Stimulated activated CD4-positive, alpha-beta T cell treated with anti-CD3 and anti-CD28 coated beads, Interleukin-12 subunit alpha, Interleukin-12 subunit beta, amount 100 ng/mL, for 4 hours (primary cell): ENCODE measurements around the gene CCR5AS.
"Not testable (repeated sequence)": the region's sequence is repeated elsewhere in the genome, so short reads cannot be mapped to it uniquely, and the experiment has no call there.

Experiments used
- DNase-seq: peaks from one replicate; pipeline ENCODE4 v3.0.0-alpha.2; 2020

The CCR5AS gene

GRCh38 chr3:46427916-46428833 lies 21.3 kb upstream of the CCR5AS start:
- no peak for DNase-seq

DNA sequence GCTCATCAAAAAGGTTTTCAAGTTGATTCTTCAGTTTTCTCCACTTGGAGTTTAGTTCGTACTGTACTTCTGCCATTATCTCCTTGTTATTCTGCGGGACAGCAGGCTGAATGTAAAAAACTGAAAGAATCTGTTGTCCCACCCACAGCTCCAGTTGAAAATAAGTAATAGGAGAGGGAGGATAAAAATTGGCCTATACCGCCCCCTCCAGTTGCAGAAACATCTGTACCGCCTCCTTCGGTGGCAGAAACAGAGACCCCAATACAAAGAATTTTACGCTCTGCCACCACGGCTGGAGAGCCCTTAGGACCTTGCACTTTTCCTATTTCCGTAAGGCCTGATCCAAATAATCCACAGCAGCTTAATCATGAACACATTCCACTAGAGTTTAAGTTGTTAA lies 20.5 kb upstream of the CCR5AS start:
- not testable (repeated sequence) for DNase-seq

DNA sequence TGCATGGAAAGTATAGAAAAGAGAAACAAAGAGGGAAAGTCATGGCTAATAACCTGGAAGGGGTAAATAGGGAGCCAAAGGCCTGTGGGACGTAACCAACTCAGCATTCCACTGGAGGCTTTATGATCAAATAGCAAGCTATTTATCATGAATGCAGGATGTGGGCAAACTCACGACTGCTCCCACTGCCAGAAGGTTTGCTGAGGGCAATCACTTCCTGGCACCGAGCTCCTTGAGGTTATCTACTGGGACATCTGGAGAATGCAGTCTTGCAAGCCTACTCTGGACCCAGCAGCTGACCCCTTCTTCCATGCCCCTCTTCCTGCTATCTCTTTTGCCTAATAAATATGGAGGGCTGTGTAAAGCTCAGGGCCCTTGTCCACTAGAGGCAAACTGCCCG lies 19.6 kb upstream of the CCR5AS start:
- not testable (repeated sequence) for DNase-seq

- no peak for DNase-seq
Measured at GRCh38 chr3:46423588-46423987, 16.7 kb upstream of the CCR5AS start.

GRCh38 chr3:46422617-46423016 lies 15.8 kb upstream of the CCR5AS start:
- DNase-seq, result no peak

DNA sequence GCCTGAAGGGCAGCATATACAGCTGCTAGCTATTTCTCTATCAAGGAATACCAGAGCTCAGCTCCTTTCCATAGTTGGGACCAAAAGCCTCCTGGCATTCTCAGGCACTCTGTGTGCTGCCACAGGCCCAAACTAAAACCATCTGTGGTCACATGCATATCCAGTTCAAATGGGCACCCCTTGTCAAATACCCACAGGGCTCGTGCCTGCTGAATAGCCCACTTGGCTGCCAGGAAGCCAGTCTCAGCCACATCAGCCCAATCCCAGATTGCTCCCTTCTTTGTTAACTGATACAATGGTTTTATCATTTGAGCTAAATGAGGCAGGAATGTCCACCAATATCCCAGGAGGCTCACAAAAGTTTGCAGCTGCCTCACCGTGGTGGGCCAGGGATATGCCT lies 14.1 kb upstream of the CCR5AS start:
- DNase-seq, result no peak

- no peak for DNase-seq
Measured at GRCh38 chr3:46419816-46420215, 12.9 kb upstream of the CCR5AS start.

GRCh38 chr3:46417841-46418611 lies 11.2 kb upstream of the CCR5AS start:
- DNase-seq, result no peak

GRCh38 chr3:46416811-46417510 lies 10.1 kb upstream of the CCR5AS start:
- DNase-seq, result no peak

DNA sequence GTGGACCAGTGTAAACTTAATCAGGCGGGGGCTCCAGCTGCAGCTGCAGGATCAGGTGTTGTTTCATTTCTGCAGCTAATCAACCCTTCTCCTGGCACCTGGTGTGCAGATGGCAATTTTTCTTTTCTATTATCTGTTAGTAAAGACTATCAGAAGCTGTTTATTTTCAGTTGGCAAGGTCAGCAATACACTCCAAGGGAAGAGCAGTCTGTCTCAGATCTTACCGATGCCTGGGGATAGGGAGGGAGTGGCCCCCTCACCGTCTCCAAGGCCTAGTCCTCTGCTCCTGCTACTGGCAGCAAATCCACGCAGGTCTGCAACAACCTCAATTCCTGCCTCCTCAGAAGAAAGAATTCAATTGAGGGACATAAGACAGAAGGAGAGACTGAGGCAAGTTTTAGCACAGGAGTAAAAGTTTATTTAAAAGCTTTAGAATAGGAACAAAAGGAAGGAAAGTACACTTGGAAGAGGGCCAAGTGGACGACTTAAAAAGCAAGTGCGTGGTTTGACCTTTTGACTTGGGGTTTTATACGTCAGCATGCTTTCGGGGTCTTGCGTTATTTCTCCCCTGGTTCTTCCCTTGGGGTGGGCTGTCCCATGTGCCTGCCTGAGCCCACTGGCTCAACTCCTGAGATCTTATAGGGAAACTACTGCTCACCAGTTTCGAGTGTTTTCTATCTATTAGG lies 9.4 kb upstream of the CCR5AS start:
- no peak for DNase-seq

DNA sequence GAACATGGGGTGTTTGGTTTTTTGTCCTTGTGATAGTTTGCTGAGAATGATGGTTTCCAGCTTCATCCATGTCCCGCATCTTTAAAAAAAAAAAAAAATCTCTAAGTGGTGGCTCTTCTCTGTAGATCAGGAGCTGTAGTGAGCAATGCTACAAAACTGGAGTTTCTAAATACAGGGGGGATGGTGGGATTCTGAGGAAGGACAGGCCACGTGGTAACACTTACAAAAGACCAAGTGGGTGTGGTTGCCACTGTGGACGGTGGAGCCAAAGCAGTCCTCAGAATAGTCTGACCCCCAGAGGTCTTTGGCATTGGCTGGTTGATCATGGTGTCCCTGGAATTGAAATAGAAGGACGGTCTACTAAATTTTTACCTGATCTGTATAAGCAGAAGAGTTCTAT lies 7.9 kb upstream of the CCR5AS start:
- DNase-seq, result no peak

DNA sequence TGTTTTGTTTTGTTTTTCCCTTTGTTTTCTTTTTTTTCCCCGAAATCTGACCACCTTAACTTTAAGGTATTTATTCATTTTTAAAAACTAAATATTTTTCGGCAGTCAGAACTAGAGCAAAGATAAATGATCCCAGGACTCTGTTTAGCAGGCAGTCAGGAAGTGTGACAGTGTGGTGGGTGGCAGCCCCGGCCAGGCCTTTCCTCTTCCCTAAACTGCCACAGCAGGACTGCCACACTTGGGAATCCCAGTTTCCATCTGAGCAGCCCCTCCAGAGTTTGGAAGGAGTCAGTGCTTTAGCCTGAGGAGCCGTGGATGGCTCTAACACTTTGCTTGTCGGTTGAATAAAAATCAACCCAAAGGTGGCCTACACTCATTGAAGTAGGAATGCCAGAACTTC lies 7.1 kb upstream of the CCR5AS start:
- no peak for DNase-seq

GRCh38 chr3:46412786-46413298 lies 6.0 kb upstream of the CCR5AS start:
- DNase-seq, result no peak

GRCh38 chr3:46411271-46411670 lies 4.4 kb upstream of the CCR5AS start:
- DNase-seq, result no peak

GRCh38 chr3:46410669-46411068 lies 3.8 kb upstream of the CCR5AS start:
- no peak for DNase-seq

DNA sequence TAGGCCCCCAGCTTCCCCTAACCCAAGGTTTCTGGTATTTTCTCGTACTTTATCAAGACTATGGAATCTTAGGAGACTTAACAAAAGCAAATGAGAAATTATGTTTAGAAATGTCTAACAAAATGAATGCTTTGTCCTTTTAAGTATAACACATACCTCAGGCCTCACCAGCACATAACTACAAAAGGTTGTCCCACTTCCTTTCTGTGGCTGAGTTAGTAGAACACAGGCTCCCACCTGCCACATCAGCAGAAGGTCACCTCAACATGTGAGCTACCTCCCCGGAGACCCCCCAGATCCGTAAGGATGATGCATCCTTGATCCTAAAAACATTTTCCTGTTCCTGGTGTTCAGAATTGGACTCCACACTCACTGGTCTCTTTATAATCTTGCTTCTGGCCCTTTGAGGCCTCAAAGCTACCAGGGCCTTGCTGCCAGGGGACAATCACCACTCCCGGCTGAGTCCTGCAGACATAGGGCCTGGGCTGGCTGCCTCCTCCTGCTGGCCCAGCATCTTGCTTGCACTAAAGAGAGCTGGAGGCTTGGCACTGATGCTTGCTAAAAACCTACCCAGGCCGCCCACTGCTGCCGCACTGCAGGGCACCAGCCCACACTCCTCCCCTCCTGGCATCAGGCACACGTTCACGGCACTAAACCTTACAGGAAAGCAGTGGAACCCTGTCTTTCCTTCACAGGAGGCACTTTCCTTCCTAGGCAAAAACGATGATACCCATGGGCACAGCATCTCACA lies 3.0 kb upstream of the CCR5AS start:
- DNase-seq, result no peak

DNA sequence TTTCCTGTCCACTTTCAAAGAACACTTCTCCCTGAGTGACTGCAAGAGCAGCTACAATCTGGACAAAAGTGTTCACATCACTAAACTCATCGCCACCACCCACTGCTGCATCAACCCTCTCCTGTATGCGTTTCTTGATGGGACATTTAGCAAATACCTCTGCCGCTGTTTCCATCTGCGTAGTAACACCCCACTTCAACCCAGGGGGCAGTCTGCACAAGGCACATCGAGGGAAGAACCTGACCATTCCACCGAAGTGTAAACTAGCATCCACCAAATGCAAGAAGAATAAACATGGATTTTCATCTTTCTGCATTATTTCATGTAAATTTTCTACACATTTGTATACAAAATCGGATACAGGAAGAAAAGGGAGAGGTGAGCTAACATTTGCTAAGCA lies 2.0 kb upstream of the CCR5AS start:
- no peak for DNase-seq

- no peak for DNase-seq
Measured at GRCh38 chr3:46407970-46408369, 1.1 kb upstream of the CCR5AS start.

- DNase-seq, result no peak
Measured at GRCh38 chr3:46406443-46406787, 451 bp downstream of the CCR5AS start.

DNA sequence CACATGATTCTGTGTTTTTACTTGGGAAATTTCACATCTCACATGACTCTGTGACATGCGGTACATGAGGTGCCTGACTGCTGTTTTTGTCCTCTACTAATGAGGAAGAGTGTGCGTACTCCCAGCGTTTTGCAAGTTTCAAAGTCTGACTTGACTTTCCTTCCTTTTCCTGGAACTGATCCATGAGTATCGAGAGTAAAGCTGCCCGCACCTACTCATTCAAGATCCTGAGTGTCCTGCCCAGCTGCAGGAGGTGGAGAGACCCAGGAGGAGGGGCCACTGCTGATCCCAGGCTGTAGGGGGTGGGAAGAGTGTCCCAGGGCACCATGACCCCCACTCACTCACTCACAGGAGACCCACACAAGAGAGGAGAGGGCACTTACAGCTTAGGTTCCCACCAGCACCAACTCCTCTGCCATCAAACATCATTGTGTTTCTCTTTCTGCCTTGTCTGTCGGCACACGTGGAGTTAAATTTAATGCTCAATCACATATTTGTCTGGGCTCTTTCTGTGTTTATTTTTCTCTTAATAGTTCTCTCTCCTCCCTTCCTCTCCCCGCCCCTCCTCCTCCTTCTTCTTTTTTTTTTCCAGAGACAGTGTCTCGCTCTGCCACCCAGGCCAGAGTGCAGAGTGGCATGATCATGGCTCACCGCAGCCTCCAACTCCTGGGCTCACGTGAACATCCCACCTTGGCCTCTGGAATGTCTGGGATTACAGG lies 1.4 kb downstream of the CCR5AS start:
- DNase-seq, result no peak

DNA sequence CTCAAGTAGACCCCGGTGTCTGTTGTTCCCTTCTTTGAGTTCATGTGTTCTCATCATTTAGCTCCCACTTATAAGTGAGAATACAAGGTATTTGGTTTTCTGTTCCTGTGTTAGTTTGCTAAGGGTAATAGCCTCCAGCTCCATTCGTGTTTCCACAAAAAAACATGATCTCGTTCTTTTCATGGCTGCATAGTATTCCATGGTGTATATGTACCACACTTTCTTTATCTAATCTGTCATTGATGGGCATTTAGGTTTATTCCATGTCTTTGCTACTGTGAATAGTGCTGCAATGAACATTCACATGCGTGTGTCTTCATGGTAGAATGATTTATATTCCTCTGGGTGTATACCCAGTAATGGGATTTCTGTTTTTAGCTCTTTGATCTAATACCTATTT lies 4.0 kb downstream of the CCR5AS start:
- DNase-seq, result not testable (repeated sequence)
